GM21526 (cell line): ENCODE measurements around the gene PGM5.
A peak's percentile ranks its signal among the peaks of the same experiment; 100 is the strongest.
"Not testable (repeated sequence)": the region's sequence is repeated elsewhere in the genome, so short reads cannot be mapped to it uniquely, and the experiment has no call there.

Experiments
- ATAC-seq: cut with Tn5 transposase; IDR thresholded peaks from one replicate; pipeline ENCODE4 v1.9.1; 2021; ENCODE audit warnings: moderate library complexity; ENCODE audit not compliant: unreplicated experiment, low FRiP score

Gene PGM5

DNA sequence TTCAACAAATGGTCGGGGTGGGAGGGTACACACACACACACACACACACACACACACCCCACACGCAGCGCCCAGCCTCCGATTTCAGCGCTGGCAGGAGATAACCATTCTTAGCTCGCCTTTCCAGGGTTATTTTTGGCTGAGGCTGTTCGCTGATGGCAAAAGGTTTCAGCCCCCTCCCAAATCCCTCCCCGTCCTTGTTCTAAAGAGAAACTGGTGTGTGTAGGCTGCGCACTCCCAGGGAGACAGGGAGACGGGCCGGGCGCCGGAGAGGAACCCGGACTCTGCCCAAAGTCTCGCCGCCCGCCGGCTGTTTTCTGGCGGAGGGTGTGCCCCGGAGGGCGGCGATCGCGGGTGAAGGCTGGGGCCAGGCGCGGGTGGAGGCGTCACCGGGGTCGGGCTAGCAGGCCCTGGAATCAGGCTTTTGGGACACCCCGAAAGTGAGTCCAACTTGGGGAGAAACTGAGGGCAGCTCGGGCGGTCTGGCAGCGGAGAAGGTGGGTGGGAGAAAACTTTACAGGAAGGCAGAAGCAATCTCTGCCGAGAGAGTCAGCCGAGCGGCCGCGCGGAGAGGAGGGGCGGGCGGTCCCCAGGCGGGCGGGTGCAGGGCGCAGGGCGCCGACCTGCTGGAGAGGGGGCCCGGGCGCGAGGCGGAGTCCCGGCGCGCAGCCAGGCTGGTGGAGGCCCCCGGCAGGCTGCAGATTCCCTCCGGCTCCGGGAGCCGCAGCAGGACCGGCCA is at the start of gene PGM5:
Gene PGM5 (plus strand): TSS at position 232 of the 739 bp plus-strand sequence. CDS start 517 bp downstream, outside the sequence.
- ATAC-seq = not testable (repeated sequence)

DNA sequence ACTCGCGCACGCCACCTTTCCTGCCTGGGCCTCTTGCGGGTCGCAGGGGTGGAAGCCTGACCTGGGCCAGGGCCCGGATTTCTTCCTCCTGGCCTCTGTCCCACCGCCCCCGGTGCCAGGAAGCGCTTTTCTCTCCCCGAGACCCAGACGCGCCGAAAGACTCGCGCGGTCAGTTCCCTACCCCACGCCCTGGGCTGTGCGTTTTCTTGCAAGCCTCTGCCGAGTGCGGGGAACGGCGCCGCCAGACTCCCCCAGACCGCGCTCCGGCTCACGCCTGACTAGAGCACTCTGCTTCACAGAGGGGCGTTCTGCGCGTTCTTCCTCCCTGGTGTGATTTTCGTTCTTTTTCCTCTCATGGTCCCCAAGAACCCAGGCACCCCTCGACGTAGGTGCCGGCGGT is 49.3 kb upstream of the PGM5 start:
- not testable (repeated sequence) for ATAC-seq

GRCh38 chr9:68307654-68308053 is 48.8 kb upstream of the PGM5 start:
- not testable (repeated sequence) for ATAC-seq

DNA sequence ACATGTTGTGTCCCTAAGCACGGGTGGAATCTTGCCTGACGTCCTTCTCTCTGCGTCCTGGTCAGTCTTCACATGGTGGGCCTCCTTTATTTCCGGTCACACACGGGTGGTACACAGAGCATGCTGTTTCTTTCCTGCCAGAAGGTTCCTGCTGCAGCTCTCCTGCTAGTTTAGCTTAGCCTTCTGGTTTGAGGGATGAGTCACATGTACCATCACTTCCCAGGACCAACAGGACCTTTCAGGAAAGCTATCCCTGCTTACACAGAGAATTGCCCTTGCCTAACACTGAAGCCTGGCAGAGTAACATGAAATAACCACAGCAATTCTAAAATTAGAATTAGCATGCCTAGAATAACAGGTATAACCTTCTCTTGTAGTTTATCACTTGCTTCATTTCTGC is 45.2 kb upstream of the PGM5 start:
- ATAC-seq = not testable (repeated sequence)

GRCh38 chr9:68318209-68318608 is 38.2 kb upstream of the PGM5 start:
- ATAC-seq = not testable (repeated sequence)

DNA sequence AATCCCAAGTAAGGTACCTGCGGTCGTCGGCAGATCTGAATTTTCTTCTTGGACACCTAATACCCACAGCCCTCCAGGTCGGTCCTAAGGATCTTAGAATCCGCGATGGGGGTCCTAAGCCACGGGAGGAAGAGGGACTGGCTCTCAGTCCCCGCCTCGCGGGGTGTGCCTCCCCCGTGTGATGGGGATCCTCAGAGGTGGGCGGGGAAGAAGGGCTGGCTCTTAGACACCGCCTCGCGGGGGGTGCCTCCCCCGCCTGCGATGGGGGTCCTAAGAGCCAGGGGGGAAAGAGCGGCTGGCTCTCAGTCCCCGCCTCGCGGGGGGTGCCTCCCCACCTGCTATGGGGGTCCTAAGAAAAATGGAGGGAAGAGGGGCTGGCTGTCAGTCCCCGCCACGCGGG is 32.7 kb upstream of the PGM5 start:
- not testable (repeated sequence) for ATAC-seq

GRCh38 chr9:68324518-68324917 is 31.9 kb upstream of the PGM5 start:
- not testable (repeated sequence) for ATAC-seq

GRCh38 chr9:68329106-68329505 is 27.3 kb upstream of the PGM5 start:
- not testable (repeated sequence) for ATAC-seq

- not testable (repeated sequence) for ATAC-seq
Observed at GRCh38 chr9:68330531-68331173, 25.8 kb upstream of the PGM5 start.

- ATAC-seq = not testable (repeated sequence)
Observed at GRCh38 chr9:68332122-68332521, 24.3 kb upstream of the PGM5 start.

- not testable (repeated sequence) for ATAC-seq
Observed at GRCh38 chr9:68335935-68336334, 20.5 kb upstream of the PGM5 start.

DNA sequence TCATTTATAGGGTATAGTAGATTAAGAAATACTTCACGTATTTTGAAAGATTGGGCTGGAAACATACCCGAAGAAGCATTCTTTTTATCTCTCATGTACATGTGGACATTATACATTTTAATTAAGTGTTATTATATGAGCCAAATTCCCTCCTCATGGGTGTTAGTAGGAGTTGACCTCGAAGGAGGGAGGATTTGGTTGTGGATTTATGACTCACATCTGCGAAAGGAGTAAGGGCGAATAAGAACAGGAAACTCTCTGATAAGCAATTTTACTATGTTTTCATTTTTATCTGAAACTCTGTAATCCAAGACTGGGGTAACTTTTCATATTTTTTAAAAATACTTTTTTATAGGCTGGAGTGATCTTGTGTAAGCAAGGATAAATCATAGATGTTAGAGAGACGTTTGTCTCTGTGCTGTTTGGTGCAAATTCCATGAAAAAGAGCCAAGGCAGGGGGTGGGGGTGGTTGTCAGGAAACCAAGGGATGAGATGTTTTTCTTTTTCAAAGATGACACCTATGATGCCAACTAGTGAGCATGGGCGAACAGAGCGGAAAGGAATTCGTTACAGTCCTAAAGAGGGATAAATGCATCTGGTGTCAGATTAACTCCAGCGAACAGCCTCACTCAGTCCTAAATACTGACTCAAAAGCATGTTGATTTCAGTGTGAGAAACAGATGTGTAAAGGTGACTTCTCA is 19.6 kb upstream of the PGM5 start:
- ATAC-seq = not testable (repeated sequence)

GRCh38 chr9:68338000-68338399 is 18.4 kb upstream of the PGM5 start:
- not testable (repeated sequence) for ATAC-seq

DNA sequence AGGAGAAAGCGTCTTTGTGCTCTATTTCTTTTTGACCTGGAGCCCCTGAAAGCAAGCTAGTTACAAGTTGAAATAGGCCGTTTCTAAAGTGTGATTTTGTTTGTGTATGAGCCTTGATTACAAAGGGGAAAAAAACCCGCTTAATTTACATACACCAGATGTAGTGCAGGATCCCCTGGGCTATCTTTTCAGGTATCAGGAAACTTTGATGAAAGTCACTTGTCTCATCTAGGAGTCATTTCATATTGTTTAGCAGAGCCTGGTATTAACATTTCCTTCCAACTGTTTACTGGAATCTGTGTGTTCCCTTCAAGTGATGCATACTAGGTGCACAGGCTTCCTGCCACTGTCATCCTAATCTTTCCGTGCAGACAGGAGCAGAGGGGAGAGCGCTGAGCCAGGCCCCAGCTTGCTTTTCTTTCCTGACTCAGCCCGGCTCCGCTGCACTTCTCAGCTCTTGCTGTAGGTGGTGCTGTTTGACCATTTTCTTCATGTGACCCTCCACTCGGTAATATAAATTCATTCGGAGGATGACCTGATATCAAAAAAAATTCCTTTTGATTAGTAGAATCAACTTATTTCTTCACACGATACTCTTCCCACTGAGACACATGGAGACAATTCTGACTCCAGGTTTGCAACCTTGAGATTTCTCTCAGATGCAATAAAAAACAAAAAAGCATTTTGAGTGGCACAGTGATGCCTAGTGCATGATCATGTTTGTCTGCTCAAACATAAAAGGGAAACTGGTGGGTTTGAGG is 14.0 kb upstream of the PGM5 start:
- peak; percentile 95 for ATAC-seq

DNA sequence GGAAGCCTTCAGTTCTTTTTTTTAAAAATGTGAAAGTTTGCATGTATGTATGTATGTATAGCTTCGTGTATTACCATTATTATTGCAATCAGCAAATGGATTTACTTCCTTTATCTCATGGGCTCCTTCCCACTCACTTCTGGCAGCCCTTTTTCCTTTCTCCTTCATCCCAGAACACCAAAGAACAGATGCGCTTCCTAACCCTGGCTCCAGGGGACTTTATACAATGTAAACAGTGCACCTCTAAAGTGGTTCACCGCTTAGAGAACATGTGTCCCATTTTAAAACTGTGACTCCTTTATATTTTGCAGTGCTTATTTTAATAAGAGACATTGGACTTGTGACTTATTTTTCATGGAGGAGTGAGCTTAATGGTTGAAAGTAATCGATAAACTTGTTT is 13.2 kb upstream of the PGM5 start:
- not testable (repeated sequence) for ATAC-seq

GRCh38 chr9:68343992-68344391 is 12.4 kb upstream of the PGM5 start:
- ATAC-seq = not testable (repeated sequence)

- ATAC-seq = not testable (repeated sequence)
Observed at GRCh38 chr9:68351689-68352088, 4.7 kb upstream of the PGM5 start.

DNA sequence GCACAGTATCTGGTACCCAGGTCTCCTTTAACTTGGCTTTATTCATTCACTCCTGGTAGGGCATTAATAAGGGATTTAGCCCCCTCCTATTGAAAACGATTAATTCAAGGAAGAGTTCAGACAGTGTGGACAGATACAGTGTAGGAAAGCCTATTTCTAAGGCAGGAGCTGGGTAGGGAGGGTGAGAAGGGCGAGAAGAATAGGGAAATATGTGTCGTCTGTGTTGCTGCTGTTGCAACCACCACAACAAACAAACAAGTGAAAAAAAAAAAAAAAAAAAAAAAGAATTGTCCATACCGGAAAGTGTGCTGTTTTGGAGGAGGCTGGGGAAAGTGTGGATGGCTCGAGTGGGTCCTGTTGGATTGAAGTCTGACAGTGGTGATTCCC is 425 bp upstream of the PGM5 start:
- ATAC-seq = not testable (repeated sequence)

- not testable (repeated sequence) for ATAC-seq
Observed at GRCh38 chr9:68357119-68357714, 806 bp downstream of the PGM5 start.

- ATAC-seq = not testable (repeated sequence)
Observed at GRCh38 chr9:68366933-68367547, 10.6 kb downstream of the PGM5 start.
